ENCODE measurements around the gene KCNG2. TPM values are rescaled to one million over a fixed set of nuclear protein-coding genes. Genes with fewer than 3 reads are reported as not detected.

Gene KCNG2
- total RNA-seq, 2 experiments from 2014 or later, result not detected

- ChIA-PET POLR2A (interaction anchor here (0.6 kb wide), 1 partner anchor 13 kb away, joined by 9 read pairs; no protein-coding TSS in a partner anchor), CTCF (no interaction called here)
- H3K9me3 Mint-ChIP-seq, result peaks cover 11% of the 10 kb centered on the region
- DNase-seq, result no peak
- no peaks in the 10 kb centered on the region for H3K27me3 Mint-ChIP-seq
- no peak overlapping the region for H3K27ac Mint-ChIP-seq
- H3K36me3 Mint-ChIP-seq (ENCODE audit: low read depth), result peaks cover 28% of the 10 kb centered on the region
- H3K4me1 Mint-ChIP-seq, result peaks cover 12% of the 10 kb centered on the region
- H3K4me3 Mint-ChIP-seq, result no peak overlapping the region
These were observed 106.1 kb downstream of the KCNG2 start for GRCh38 chr18:79903787-79904356.

- H3K4me3 Mint-ChIP-seq, result no peak overlapping the region
- peaks cover 13% of the 10 kb centered on the region for H3K9me3 Mint-ChIP-seq
- H3K4me1 Mint-ChIP-seq, result peaks cover 17% of the 10 kb centered on the region
- POLR2A ChIA-PET, result interaction anchor here (0.6 kb wide), 1 partner anchor 14 kb away, joined by 9 read pairs; no protein-coding TSS in a partner anchor
- CTCF ChIA-PET, result interaction anchor here (0.5 to 1.1 kb wide), 3 partner anchors 31 to 99 kb away, joined by 3 to 5 read pairs (median 4); no protein-coding TSS in a partner anchor
- H3K36me3 Mint-ChIP-seq (ENCODE audit: low read depth), result peaks cover 34% of the 10 kb centered on the region
- DNase-seq, result no peak
- no peaks in the 10 kb centered on the region for H3K27me3 Mint-ChIP-seq
- no peak overlapping the region for H3K27ac Mint-ChIP-seq
These were observed 106.8 kb downstream of the KCNG2 start for GRCh38 chr18:79904357-79905147.

- ChIA-PET CTCF (interaction anchor here (1.0 to 1.3 kb wide), 3 partner anchors 9 to 88 kb away, joined by 3 to 4 read pairs (median 3); no protein-coding TSS in a partner anchor), POLR2A (no interaction called here)
- peaks cover 7% of the 10 kb centered on the region for H3K9me3 Mint-ChIP-seq
- H3K27me3 Mint-ChIP-seq, result no peaks in the 10 kb centered on the region
- peak overlapping the region; percentile 39 for H3K27ac Mint-ChIP-seq
- no peak overlapping the region for H3K4me3 Mint-ChIP-seq
- no peak for DNase-seq
- H3K36me3 Mint-ChIP-seq (ENCODE audit: low read depth), result peaks cover 32% of the 10 kb centered on the region
- H3K4me1 Mint-ChIP-seq, result peaks cover 18% of the 10 kb centered on the region
These were observed 107.7 kb downstream of the KCNG2 start for GRCh38 chr18:79905389-79905911.

- ChIA-PET CTCF (interaction anchor here (1.1 to 1.4 kb wide), 3 partner anchors 8 to 527 kb away, joined by 3 to 4 read pairs (median 4); no protein-coding TSS in a partner anchor), POLR2A (no interaction called here)
- Mint-ChIP-seq H3K36me3 (ENCODE audit: low read depth) (peaks cover 35% of the 10 kb centered on the region), H3K4me1 (peaks cover 21% of the 10 kb centered on the region), H3K27me3 (no peaks in the 10 kb centered on the region), H3K27ac (peak overlapping the region; percentile 39), H3K4me3 (no peak overlapping the region), H3K9me3 (peaks cover 7% of the 10 kb centered on the region)
- DNase-seq, result no peak
These were observed 108.3 kb downstream of the KCNG2 start for GRCh38 chr18:79905993-79906392.

GRCh38 chr18:79906706-79907105 is 109.0 kb downstream of the KCNG2 start:
- Mint-ChIP-seq H3K36me3 (ENCODE audit: low read depth) (peaks cover 32% of the 10 kb centered on the region), H3K4me3 (no peak overlapping the region), H3K4me1 (peaks cover 21% of the 10 kb centered on the region), H3K9me3 (peaks cover 7% of the 10 kb centered on the region), H3K27ac (no peak overlapping the region), H3K27me3 (no peaks in the 10 kb centered on the region)
- POLR2A ChIA-PET, result no interaction called here
- CTCF ChIA-PET, result interaction anchor here (1.2 to 1.4 kb wide), 3 partner anchors 8 to 528 kb away, joined by 3 to 4 read pairs (median 4); no protein-coding TSS in a partner anchor
- DNase-seq, result no peak

GRCh38 chr18:79910563-79911343 is 113.0 kb downstream of the KCNG2 start:
- no peak for DNase-seq
- POLR2A ChIA-PET, result no interaction called here
- CTCF ChIA-PET, result no interaction called here
- H3K36me3 Mint-ChIP-seq (ENCODE audit: low read depth), result peaks cover 37% of the 10 kb centered on the region
- peaks cover 7% of the 10 kb centered on the region for H3K9me3 Mint-ChIP-seq
- H3K27me3 Mint-ChIP-seq, result no peaks in the 10 kb centered on the region
- no peak overlapping the region for H3K4me3 Mint-ChIP-seq
- peaks cover 46% of the 10 kb centered on the region for H3K4me1 Mint-ChIP-seq
- no peak overlapping the region for H3K27ac Mint-ChIP-seq

GRCh38 chr18:79911344-79912270 is 113.9 kb downstream of the KCNG2 start:
- H3K27ac Mint-ChIP-seq, result no peak overlapping the region

GRCh38 chr18:79912409-79912991 is 114.8 kb downstream of the KCNG2 start:
- POLR2A ChIA-PET, result no interaction called here
- CTCF ChIA-PET, result no interaction called here
- H3K4me3 Mint-ChIP-seq, result no peak overlapping the region
- H3K4me1 Mint-ChIP-seq, result peaks cover 38% of the 10 kb centered on the region
- peak overlapping the region; percentile 87 for H3K27ac Mint-ChIP-seq
- H3K36me3 Mint-ChIP-seq (ENCODE audit: low read depth), result peaks cover 49% of the 10 kb centered on the region
- peaks cover 14% of the 10 kb centered on the region for H3K9me3 Mint-ChIP-seq
- no peaks in the 10 kb centered on the region for H3K27me3 Mint-ChIP-seq
- peak; percentile 60 for DNase-seq

More at GRCh38 chr18:79911344-79912270, 113.9 kb downstream of the KCNG2 start:
- H3K9me3 Mint-ChIP-seq, result peaks cover 11% of the 10 kb centered on the region
- peaks cover 41% of the 10 kb centered on the region for H3K4me1 Mint-ChIP-seq
- ChIA-PET CTCF (no interaction called here), POLR2A (no interaction called here)
- H3K4me3 Mint-ChIP-seq, result no peak overlapping the region
- DNase-seq, result no peak
- H3K36me3 Mint-ChIP-seq (ENCODE audit: low read depth), result peaks cover 42% of the 10 kb centered on the region
- no peaks in the 10 kb centered on the region for H3K27me3 Mint-ChIP-seq

GRCh38 chr18:79912994-79913831 is 115.5 kb downstream of the KCNG2 start:
- Mint-ChIP-seq H3K9me3 (peaks cover 13% of the 10 kb centered on the region), H3K27ac (peak overlapping the region; percentile 87), H3K36me3 (ENCODE audit: low read depth) (peaks cover 51% of the 10 kb centered on the region), H3K27me3 (no peaks in the 10 kb centered on the region), H3K4me3 (no peak overlapping the region), H3K4me1 (peaks cover 38% of the 10 kb centered on the region)
- CTCF ChIA-PET, result no interaction called here
- no peak for DNase-seq
- POLR2A ChIA-PET, result no interaction called here

GRCh38 chr18:79914614-79915160 is 116.9 kb downstream of the KCNG2 start:
- H3K36me3 Mint-ChIP-seq (ENCODE audit: low read depth), result peaks cover 45% of the 10 kb centered on the region
- H3K27ac Mint-ChIP-seq, result peak overlapping the region; percentile 60
- no peak for DNase-seq
- H3K4me3 Mint-ChIP-seq, result no peak overlapping the region
- POLR2A ChIA-PET, result no interaction called here
- H3K9me3 Mint-ChIP-seq, result peaks cover 7% of the 10 kb centered on the region
- H3K27me3 Mint-ChIP-seq, result no peaks in the 10 kb centered on the region
- CTCF ChIA-PET, result interaction anchor here (1.0 kb wide), 1 partner anchor 9 kb away, joined by 3 read pairs; no protein-coding TSS in a partner anchor
- peaks cover 34% of the 10 kb centered on the region for H3K4me1 Mint-ChIP-seq
